Liver (tissue), 9 donors: ENCODE measurements around the gene MDC1. TPM values are rescaled to one million over a fixed set of nuclear protein-coding genes. Genes with fewer than 3 reads are reported as not detected.

Experiments
- DNase-seq: peaks from one replicate; pipeline ENCODE4 v3.0.0-alpha.2; 2017; ENCODE audit warnings: low spot score
- H3K27ac ChIP-seq, 2 donors: one replicate each; pipeline ENCODE4 v1.7.0; 2013; ENCODE audit warnings: inconsistent platforms in 2 of 2, low read length in 2 of 2, control low read depth in 1 of 2, low read depth in 1 of 2, mild to moderate bottlenecking in 1 of 2
- H3K27me3 ChIP-seq, 4 donors: one replicate each; pipeline versions ENCODE4 v1.6.1 to v1.7.0; 2013; ENCODE audit warnings: low read length in 3 of 4, inconsistent platforms in 1 of 4, mild to moderate bottlenecking in 1 of 4, moderate library complexity in 1 of 4; ENCODE audit not compliant: control insufficient read depth in 4 of 4, insufficient read depth in 4 of 4
- H3K36me3 ChIP-seq, 4 donors: one replicate each; pipeline versions ENCODE4 v1.6.1 to v1.7.0; 2013; ENCODE audit warnings: low read length in 3 of 4, mild to moderate bottlenecking in 3 of 4, low read depth in 1 of 4, moderate library complexity in 1 of 4; ENCODE audit not compliant: control insufficient read depth in 4 of 4, insufficient read depth in 3 of 4
- H3K4me1 ChIP-seq, 4 donors: one replicate each; pipeline versions ENCODE4 v1.6.1 to v1.7.0; 2013; ENCODE audit warnings: low read length in 3 of 4, mild to moderate bottlenecking in 3 of 4, moderate library complexity in 1 of 4; ENCODE audit not compliant: control insufficient read depth in 4 of 4, insufficient read depth in 4 of 4
- H3K4me3 ChIP-seq, 3 donors: one replicate each; pipeline versions ENCODE4 v1.6.1 to v1.7.0; 2013; ENCODE audit warnings: low read length in 3 of 3, control low read depth in 1 of 3, low read depth in 1 of 3, mild to moderate bottlenecking in 1 of 3
- H3K9ac ChIP-seq, 2 donors: one replicate each; pipeline ENCODE4 v1.7.0; 2013; ENCODE audit warnings: low read length in 2 of 2, mild to moderate bottlenecking in 2 of 2, moderate library complexity in 2 of 2, control low read depth in 1 of 2, low read depth in 1 of 2
- H3K9me3 ChIP-seq, 4 donors: one replicate each; pipeline versions ENCODE4 v1.6.1 to v1.7.0; 2013; ENCODE audit warnings: low read length in 3 of 4; ENCODE audit not compliant: control insufficient read depth in 4 of 4
- EGR1 ChIP-seq, 2 donors: IDR thresholded peaks; 2 replicates each; pipeline ENCODE4 v1.6.1; 2016 to 2018; ENCODE audit warnings: antibody characterized with exemption in 2 of 2, low read depth in 2 of 2
- FOXA2 ChIP-seq: IDR thresholded peaks from 2 replicates; pipeline ENCODE4 v1.6.1; 2016; ENCODE audit warnings: antibody characterized with exemption
- HNF4A ChIP-seq, 2 donors: conservative IDR thresholded peaks; 2 replicates each; pipeline ENCODE4 v1.6.1; 2016; ENCODE audit warnings: antibody characterized with exemption in 2 of 2, mild to moderate bottlenecking in 2 of 2
- HNF4G ChIP-seq: IDR thresholded peaks from 2 replicates; pipeline ENCODE4 v1.6.1; 2016; ENCODE audit warnings: antibody characterized with exemption
- JUND ChIP-seq, 2 donors: IDR thresholded peaks; 2 replicates each; pipeline ENCODE4 v1.6.1; 2016; ENCODE audit warnings: antibody characterized with exemption in 2 of 2
- NR2F2 ChIP-seq: IDR thresholded peaks from 2 replicates; pipeline ENCODE4 v1.6.1; 2016; ENCODE audit warnings: antibody characterized with exemption
- SP1 ChIP-seq: IDR thresholded peaks from 2 replicates; pipeline ENCODE4 v1.6.1; 2018; ENCODE audit warnings: antibody characterized with exemption, mild to moderate bottlenecking
- TAF1 ChIP-seq: conservative IDR thresholded peaks from 2 replicates; pipeline ENCODE4 v1.6.1; 2016; ENCODE audit warnings: antibody characterized with exemption, mild to moderate bottlenecking
- YY1 ChIP-seq: IDR thresholded peaks from 2 replicates; pipeline ENCODE4 v1.6.1; 2016; ENCODE audit warnings: antibody characterized with exemption, mild to moderate bottlenecking
- WGBS: extraction: QIAGEN DNeasy Blood & Tissue Kit; methylation state at CpG from one replicate; pipeline ENCODE4 v1.1.7; 2013; 5-methylcytosine and 5-hydroxymethylcytosine counted together
- polyA plus RNA-seq, 2 donors: library from polyadenylated mRNA; stranded (reverse) in 1 of 2; unstranded in 1 of 2; fragments of 200-250 nt in 1 of 2; fragments of >200 nt in 1 of 2; fragmentation: Nextera tagmentation in 1 of 2; extraction: Ambion mirVana in 1 of 2; gene quantifications; one replicate each; pipeline versions ENCODE4 v1.2.1 to v1.2.3, GENCODE V29; 2013 to 2015
- total RNA-seq, 2 donors: library from RNA; depleted of rRNA; stranded (reverse); fragments of >200 nt; gene quantifications; one replicate each; pipeline ENCODE4 v1.2.3, GENCODE V29; 2014
- TF ChIP-seq, protein P1 (sequence below): IDR thresholded peaks from 2 replicates; pipeline ENCODE4 v1.6.1; 2016; ENCODE audit warnings: antibody characterized with exemption
- TF ChIP-seq, protein P2 (sequence below): IDR thresholded peaks from 2 replicates; pipeline ENCODE4 v1.6.1; 2016; ENCODE audit warnings: antibody characterized with exemption, mild to moderate bottlenecking
- donor health status: healthy.
- donor health status: healthy.
- donor health status: healthy.
- donor health status: healthy.
- donor health status: healthy.

The MDC1 gene
- total and polyA plus RNA-seq, 4 donors = 5.9 to 15.5 (median 8.4) TPM

DNA sequence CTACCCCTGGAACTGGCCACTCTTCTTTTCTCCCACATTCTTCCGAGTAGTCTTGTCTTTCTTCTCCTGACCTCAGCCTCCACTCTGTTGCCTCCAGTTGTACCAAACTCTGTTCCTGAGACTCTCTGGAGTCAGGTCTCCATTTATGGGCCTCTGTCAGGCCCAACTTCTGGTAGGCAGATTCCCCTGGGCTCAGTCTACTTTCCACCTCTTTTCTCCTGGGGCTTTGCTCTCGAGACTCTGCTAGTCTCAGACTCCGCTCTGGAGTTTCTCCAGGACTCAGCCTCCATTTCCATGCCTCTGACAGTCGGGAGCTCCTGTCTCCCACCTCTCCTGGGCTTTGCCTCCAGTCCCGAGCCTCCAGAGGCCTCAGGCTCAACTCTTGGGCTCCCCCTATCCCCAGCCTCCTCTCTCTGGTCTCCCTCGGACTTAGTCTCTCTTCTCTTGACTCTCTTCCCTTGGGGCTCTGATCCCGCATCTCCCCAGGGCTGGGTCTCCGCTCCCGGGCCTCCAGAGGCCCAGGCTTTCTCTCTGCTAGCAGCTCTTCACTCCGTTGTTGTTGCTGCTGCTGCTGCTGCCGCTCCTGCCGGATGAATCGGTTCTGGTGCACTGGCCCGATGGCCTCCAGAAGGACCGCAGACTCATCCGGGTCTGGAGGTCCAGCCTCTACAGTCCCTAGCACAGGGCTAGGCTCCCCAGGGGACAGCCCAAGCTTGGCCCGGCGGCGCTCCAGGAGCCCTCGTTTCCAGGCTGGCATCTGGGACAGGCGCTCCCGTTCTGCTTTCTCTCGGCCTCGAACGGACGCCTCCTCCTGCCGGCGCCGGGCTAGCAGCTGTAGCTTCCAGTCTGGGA lies 31.7 kb downstream of the MDC1 start:
- H3K4me1 ChIP-seq = peaks cover 19 to 71% (median 53%) of the 10 kb centered on the region in 4 donors
- H3K9ac ChIP-seq = peak overlapping the region; percentile 75 to 81
- WGBS = 61% methylated on average over 29 of the region's 29 CpGs
- H3K27ac ChIP-seq = peak overlapping the region; percentile 97 to 99
- no peak for DNase-seq
- no peaks in the 10 kb centered on the region for H3K9me3 ChIP-seq
- H3K36me3 ChIP-seq = no peaks in the 10 kb centered on the region
- TF ChIP-seq HNF4A (conservative IDR thresholded peaks at IDR 0.05) = no peak
- TF ChIP-seq YY1 = no peak
- TF ChIP-seq NR2F2 = no peak
- no peak for TF ChIP-seq JUND (IDR thresholded peaks at IDR 0.05)
- TF ChIP-seq, protein P1, sequence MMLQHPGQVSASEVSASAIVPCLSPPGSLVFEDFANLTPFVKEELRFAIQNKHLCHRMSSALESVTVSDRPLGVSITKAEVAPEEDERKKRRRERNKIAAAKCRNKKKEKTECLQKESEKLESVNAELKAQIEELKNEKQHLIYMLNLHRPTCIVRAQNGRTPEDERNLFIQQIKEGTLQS = no peak
- no peak for TF ChIP-seq EGR1 (IDR thresholded peaks at IDR 0.05; ENCODE audit: low read depth in 2 of 2)
- TF ChIP-seq TAF1 = no peak
- no peak for TF ChIP-seq FOXA2
- no peak for TF ChIP-seq SP1
- H3K4me3 ChIP-seq = peak overlapping the region; percentile 60 to 94 (median 77)
- H3K27me3 ChIP-seq = no peaks in the 10 kb centered on the region

DNA sequence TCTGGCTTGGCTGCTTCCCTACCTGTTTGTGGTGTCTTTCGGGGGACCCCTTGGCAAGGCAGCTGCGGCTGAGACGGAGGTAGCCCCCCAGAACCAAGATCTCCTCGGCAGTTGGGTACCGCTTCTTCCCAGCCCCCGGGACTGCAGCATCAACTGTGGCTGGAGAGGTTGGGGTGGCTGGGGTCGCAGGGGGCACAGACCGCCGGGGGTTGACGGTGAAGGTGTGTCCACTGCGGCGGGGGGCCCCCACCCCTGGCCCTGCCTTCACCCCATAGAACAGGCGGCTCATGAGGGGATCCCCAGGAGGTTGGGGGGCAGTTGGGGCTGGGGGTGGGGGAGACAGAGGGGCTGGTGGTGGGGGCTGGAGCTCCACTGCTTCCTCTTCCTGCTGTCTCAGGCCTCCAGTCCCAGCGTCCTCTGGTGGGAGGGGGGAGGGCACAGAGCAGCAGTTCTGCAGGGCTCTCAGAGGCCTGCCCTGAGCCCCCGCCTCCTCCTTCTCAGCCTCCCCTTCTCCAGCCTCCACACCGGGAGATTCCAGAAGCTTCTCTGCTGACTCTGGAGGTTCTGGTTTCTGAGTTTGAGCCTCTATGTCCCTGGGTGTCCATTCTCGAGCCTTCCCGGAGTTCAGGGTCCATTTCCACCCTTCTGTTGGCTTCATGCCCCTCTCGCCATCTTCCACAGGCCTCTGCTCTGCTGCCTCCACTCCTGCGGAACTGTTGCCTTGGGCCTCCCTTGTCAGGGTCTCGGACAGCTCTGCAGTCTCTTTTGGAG lies 32.5 kb downstream of the MDC1 start:
- TF ChIP-seq HNF4A (conservative IDR thresholded peaks at IDR 0.05) (peak in 1 of 2 donors; percentile 24), YY1 (no peak)
- H3K9me3 ChIP-seq = no peaks in the 10 kb centered on the region
- peak overlapping the region; percentile 75 to 81 for H3K9ac ChIP-seq
- peak overlapping the region; percentile 97 to 99 for H3K27ac ChIP-seq
- peak overlapping the region; percentile 60 to 94 (median 77) for H3K4me3 ChIP-seq
- 50% methylated on average over 21 of the region's 21 CpGs for WGBS
- H3K4me1 ChIP-seq = peaks cover 16 to 71% (median 55%) of the 10 kb centered on the region in 4 donors
- DNase-seq = no peak
- H3K36me3 ChIP-seq = no peaks in the 10 kb centered on the region
- no peaks in the 10 kb centered on the region for H3K27me3 ChIP-seq

DNA sequence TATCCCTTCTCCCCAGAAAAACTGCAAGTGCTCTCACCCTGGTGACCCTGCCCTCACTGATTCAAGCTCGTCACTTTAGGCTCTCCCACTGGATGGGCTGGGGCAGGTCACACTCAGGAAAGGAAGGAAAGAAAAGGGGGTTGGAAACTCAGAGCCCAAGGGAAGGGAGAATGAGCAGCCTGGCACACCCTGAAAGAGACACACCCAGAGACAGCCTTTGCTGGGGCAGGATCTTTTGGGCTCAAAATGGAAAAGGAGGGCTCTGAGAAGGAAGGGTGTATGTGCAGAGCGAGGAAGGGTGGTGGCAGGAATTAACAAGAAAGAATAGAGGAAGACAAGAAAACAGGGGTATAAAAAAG lies 33.1 kb downstream of the MDC1 start:
- Histone ChIP-seq H3K27me3 (no peaks in the 10 kb centered on the region), H3K36me3 (no peaks in the 10 kb centered on the region), H3K9ac (peak overlapping the region; percentile 72 to 77), H3K27ac (peak overlapping the region; percentile 97 to 99), H3K4me1 (peaks cover 16 to 74% (median 55%) of the 10 kb centered on the region in 4 donors), H3K9me3 (no peaks in the 10 kb centered on the region), H3K4me3 (peak overlapping the region; percentile 59 to 71 (median 60))
- no peak for DNase-seq
- 33% methylated on average over 2 of the region's 2 CpGs for WGBS
- TF ChIP-seq, protein P2, sequence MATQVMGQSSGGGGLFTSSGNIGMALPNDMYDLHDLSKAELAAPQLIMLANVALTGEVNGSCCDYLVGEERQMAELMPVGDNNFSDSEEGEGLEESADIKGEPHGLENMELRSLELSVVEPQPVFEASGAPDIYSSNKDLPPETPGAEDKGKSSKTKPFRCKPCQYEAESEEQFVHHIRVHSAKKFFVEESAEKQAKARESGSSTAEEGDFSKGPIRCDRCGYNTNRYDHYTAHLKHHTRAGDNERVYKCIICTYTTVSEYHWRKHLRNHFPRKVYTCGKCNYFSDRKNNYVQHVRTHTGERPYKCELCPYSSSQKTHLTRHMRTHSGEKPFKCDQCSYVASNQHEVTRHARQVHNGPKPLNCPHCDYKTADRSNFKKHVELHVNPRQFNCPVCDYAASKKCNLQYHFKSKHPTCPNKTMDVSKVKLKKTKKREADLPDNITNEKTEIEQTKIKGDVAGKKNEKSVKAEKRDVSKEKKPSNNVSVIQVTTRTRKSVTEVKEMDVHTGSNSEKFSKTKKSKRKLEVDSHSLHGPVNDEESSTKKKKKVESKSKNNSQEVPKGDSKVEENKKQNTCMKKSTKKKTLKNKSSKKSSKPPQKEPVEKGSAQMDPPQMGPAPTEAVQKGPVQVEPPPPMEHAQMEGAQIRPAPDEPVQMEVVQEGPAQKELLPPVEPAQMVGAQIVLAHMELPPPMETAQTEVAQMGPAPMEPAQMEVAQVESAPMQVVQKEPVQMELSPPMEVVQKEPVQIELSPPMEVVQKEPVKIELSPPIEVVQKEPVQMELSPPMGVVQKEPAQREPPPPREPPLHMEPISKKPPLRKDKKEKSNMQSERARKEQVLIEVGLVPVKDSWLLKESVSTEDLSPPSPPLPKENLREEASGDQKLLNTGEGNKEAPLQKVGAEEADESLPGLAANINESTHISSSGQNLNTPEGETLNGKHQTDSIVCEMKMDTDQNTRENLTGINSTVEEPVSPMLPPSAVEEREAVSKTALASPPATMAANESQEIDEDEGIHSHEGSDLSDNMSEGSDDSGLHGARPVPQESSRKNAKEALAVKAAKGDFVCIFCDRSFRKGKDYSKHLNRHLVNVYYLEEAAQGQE = no peak
- TF ChIP-seq FOXA2 = no peak
- TF ChIP-seq, protein P1 = no peak
- TF ChIP-seq HNF4G = no peak
- no peak for TF ChIP-seq HNF4A (conservative IDR thresholded peaks at IDR 0.05)
- no peak for TF ChIP-seq JUND (IDR thresholded peaks at IDR 0.05)
